ENCODE data around the gene KRT85.
A peak's percentile ranks its signal among the peaks of the same experiment; 100 is the strongest.
"Not testable (repeated sequence)": the region's sequence is repeated elsewhere in the genome, so short reads cannot be mapped to it uniquely, and the experiment has no call there.

KRT85 gene

GRCh38 chr12:52366738-52367485, at the start of gene KRT85:
TSS of gene KRT85 (minus strand) at chr12:52367481. CDS start at chr12:52367405, 76 bp downstream.
- DNase-seq (ENCODE audit: low spot score): no peak

GRCh38 chr12:52416795-52417194, 49.5 kb upstream of the KRT85 start:
- DNase-seq (ENCODE audit: low spot score): no peak

GRCh38 chr12:52415870-52416750, 48.8 kb upstream of the KRT85 start:
- DNase-seq (ENCODE audit: low spot score): peak; percentile 67

- no peak for DNase-seq (ENCODE audit: low spot score)
Observed at GRCh38 chr12:52414936-52415335, 47.7 kb upstream of the KRT85 start.

GRCh38 chr12:52413782-52414345, 46.6 kb upstream of the KRT85 start:
- no peak for DNase-seq (ENCODE audit: low spot score)

- no peak for DNase-seq (ENCODE audit: low spot score)
Observed at GRCh38 chr12:52413202-52413601, 45.9 kb upstream of the KRT85 start.

GRCh38 chr12:52411815-52412214, 44.5 kb upstream of the KRT85 start:
- DNase-seq (ENCODE audit: low spot score): no peak

GRCh38 chr12:52410589-52411248, 43.4 kb upstream of the KRT85 start:
- not testable (repeated sequence) for DNase-seq (ENCODE audit: low spot score)

- DNase-seq (ENCODE audit: low spot score): no peak
Observed at GRCh38 chr12:52407918-52408317, 40.6 kb upstream of the KRT85 start.

GRCh38 chr12:52405922-52406385, 38.7 kb upstream of the KRT85 start, which contains the start of gene KRT82:
TSS of gene KRT82 (minus strand) at chr12:52406335. CDS start at chr12:52406277, 58 bp downstream.
- DNase-seq (ENCODE audit: low spot score): no peak

- DNase-seq (ENCODE audit: low spot score): no peak
Observed at GRCh38 chr12:52404951-52405350, 37.7 kb upstream of the KRT85 start.

- no peak for DNase-seq (ENCODE audit: low spot score)
Observed at GRCh38 chr12:52403561-52403960, 36.3 kb upstream of the KRT85 start.

GRCh38 chr12:52402873-52403540, 35.7 kb upstream of the KRT85 start:
- DNase-seq (ENCODE audit: low spot score): no peak

- no peak for DNase-seq (ENCODE audit: low spot score)
Observed at GRCh38 chr12:52402377-52402776, 35.1 kb upstream of the KRT85 start.

- no peak for DNase-seq (ENCODE audit: low spot score)
Observed at GRCh38 chr12:52401926-52402325, 34.6 kb upstream of the KRT85 start.

- DNase-seq (ENCODE audit: low spot score): no peak
Observed at GRCh38 chr12:52401526-52401925, 34.2 kb upstream of the KRT85 start.

- DNase-seq (ENCODE audit: low spot score): no peak
Observed at GRCh38 chr12:52400906-52401305, 33.6 kb upstream of the KRT85 start.

GRCh38 chr12:52399756-52400155, 32.5 kb upstream of the KRT85 start:
- no peak for DNase-seq (ENCODE audit: low spot score)

- DNase-seq (ENCODE audit: low spot score): no peak
Observed at GRCh38 chr12:52398176-52398575, 30.9 kb upstream of the KRT85 start.

- DNase-seq (ENCODE audit: low spot score): no peak
Observed at GRCh38 chr12:52396656-52397055, 29.4 kb upstream of the KRT85 start.

- DNase-seq (ENCODE audit: low spot score): peak; percentile 46
Observed at GRCh38 chr12:52395761-52396434, 28.6 kb upstream of the KRT85 start.
